Measurements from ENCODE around the gene PELI1. TPM values are rescaled to one million over a fixed set of nuclear protein-coding genes. Genes with fewer than 3 reads are reported as not detected.

Gene PELI1
- total RNA-seq, 4 donors from 2014 or later = 18.4 to 31.0 (median 24.6) TPM

GRCh38 chr2:64052463-64053241 is 91.6 kb downstream of the PELI1 start:
- Histone ChIP-seq H3K36me3 (no peaks in the 10 kb centered on the region), H3K27me3 (no peaks in the 10 kb centered on the region), H3K4me1 (peaks cover 0 to 7% (median 0%) of the 10 kb centered on the region in 4 donors), H3K9me3 (no peaks in the 10 kb centered on the region), H3K27ac (peak overlapping the region in 1 of 4 donors; percentile 4), H3K4me3 (no peak overlapping the region)
- TF ChIP-seq CTCF (IDR thresholded peaks at IDR 0.05) = no peak
- no peak for TF ChIP-seq POLR2A (IDR thresholded peaks at IDR 0.05)
- TF ChIP-seq EP300 (IDR thresholded peaks at IDR 0.05) = peak in 1 of 2 donors; percentile 17
- DNase-seq (ENCODE audit: low spot score in 2 of 2) = no peak
- WGBS, 2 donors = 70 to 81% methylated on average over 3 of the region's 3 CpGs

- TF ChIP-seq EP300 (IDR thresholded peaks at IDR 0.05) (peak in 1 of 2 donors; percentile 47), CTCF (IDR thresholded peaks at IDR 0.05) (peak; percentile 80 to 91 (median 86)), POLR2A (IDR thresholded peaks at IDR 0.05) (no peak)
- H3K27me3 ChIP-seq = no peaks in the 10 kb centered on the region
- H3K9me3 ChIP-seq = no peaks in the 10 kb centered on the region
- 5 to 10% methylated on average over 3 of the region's 3 CpGs for WGBS, 2 donors
- no peaks in the 10 kb centered on the region for H3K36me3 ChIP-seq
- H3K27ac ChIP-seq = peak overlapping the region in 1 of 4 donors; percentile 27
- peak; percentile 16 to 70 for DNase-seq (ENCODE audit: low spot score in 2 of 2)
- peaks cover 0 to 7% (median 0%) of the 10 kb centered on the region in 4 donors for H3K4me1 ChIP-seq
- H3K4me3 ChIP-seq = no peak overlapping the region
Measured at GRCh38 chr2:64049633-64050220, 94.5 kb downstream of the PELI1 start.

GRCh38 chr2:64045938-64046337 is 98.3 kb downstream of the PELI1 start:
- H3K36me3 ChIP-seq = no peaks in the 10 kb centered on the region
- no peak overlapping the region for H3K4me3 ChIP-seq
- no peak overlapping the region for H3K27ac ChIP-seq
- peaks cover 0 to 7% (median 0%) of the 10 kb centered on the region in 4 donors for H3K4me1 ChIP-seq
- H3K9me3 ChIP-seq = no peaks in the 10 kb centered on the region
- DNase-seq (ENCODE audit: low spot score in 2 of 2) = no peak
- no peaks in the 10 kb centered on the region for H3K27me3 ChIP-seq
- TF ChIP-seq EP300 (IDR thresholded peaks at IDR 0.05) = no peak
- TF ChIP-seq CTCF (IDR thresholded peaks at IDR 0.05) = no peak
- TF ChIP-seq POLR2A (IDR thresholded peaks at IDR 0.05) = no peak
- WGBS, 2 donors = 97 to 100% methylated on average over 2 of the region's 2 CpGs

Other genes starting within 250 kb of the PELI1 start
- gene VPS54, start 125.0 kb downstream of the PELI1 start, total RNA-seq = 10 to 100 TPM; 19.8 to 24.0 (median 22.2) TPM